HG02938 (cell line): ENCODE measurements around the gene TAF11L10.
"Not testable (repeated sequence)": the region's sequence is repeated elsewhere in the genome, so short reads cannot be mapped to it uniquely, and the experiment has no call there.

Experiments used
- ATAC-seq: cut with Tn5 transposase; IDR thresholded peaks from one replicate; pipeline ENCODE4 v1.9.1; 2021; ENCODE audit warnings: mild to moderate bottlenecking, moderate library complexity; ENCODE audit not compliant: unreplicated experiment

TAF11L10 gene

DNA sequence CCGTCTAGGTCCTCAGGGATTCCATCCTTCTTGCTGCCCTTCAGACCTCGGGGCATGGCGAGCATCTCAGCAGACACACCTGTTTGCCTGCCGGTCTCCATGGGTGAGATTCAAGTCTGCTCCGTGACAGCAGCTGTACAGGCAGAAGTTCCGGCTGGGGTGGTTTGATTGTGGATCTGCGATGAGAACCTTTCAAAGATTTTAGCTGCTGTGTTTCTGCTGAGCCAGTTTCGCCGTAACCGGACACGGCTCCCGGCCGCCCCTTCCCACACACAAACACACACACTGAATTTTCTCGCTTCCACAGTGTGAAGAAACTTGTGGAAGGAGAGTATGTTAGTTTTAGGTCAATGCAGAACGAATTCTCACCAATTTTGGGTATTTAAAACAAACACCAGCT is at the start of gene TAF11L10:
TSS of gene TAF11L10 (minus strand) at position 101 of the 400 bp plus-strand sequence.
- not testable (repeated sequence) for ATAC-seq

- no peak for ATAC-seq
Observed at GRCh38 chr5:17634160-17634559, 36.5 kb upstream of the TAF11L10 start, which contains the start of gene TAF11L14. TAF11L14 (plus strand) TSS chr5:17634460.

- not testable (repeated sequence) for ATAC-seq
Observed at GRCh38 chr5:17631788-17632187, 34.2 kb upstream of the TAF11L10 start, which contains the start of gene TAF11L13. TAF11L13 (plus strand) TSS chr5:17632088.

DNA sequence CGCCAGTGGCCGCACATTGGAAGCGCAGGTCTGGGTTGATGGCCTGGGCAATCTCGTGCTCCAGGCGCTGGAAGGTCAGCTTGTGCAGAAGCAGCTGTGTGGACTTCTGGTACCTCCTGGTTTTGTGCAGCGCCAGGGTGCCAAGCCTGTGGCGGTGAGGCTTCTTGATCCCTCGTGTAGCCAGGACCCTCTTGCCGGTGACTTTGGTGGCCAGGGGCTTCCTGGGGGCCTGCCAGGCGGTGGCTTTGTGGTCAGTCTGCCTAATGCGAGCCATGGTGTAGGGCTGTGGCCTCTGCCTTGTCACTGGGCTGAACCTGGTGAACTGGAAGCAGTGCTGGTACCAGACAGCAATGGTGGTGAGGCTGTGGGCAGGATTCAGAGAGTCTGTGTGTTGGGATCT is 28.1 kb upstream of the TAF11L10 start:
- no peak for ATAC-seq

- ATAC-seq: no peak
Observed at GRCh38 chr5:17620627-17621026, 23.0 kb upstream of the TAF11L10 start.

GRCh38 chr5:17619354-17619753 is 21.7 kb upstream of the TAF11L10 start:
- ATAC-seq: no peak

DNA sequence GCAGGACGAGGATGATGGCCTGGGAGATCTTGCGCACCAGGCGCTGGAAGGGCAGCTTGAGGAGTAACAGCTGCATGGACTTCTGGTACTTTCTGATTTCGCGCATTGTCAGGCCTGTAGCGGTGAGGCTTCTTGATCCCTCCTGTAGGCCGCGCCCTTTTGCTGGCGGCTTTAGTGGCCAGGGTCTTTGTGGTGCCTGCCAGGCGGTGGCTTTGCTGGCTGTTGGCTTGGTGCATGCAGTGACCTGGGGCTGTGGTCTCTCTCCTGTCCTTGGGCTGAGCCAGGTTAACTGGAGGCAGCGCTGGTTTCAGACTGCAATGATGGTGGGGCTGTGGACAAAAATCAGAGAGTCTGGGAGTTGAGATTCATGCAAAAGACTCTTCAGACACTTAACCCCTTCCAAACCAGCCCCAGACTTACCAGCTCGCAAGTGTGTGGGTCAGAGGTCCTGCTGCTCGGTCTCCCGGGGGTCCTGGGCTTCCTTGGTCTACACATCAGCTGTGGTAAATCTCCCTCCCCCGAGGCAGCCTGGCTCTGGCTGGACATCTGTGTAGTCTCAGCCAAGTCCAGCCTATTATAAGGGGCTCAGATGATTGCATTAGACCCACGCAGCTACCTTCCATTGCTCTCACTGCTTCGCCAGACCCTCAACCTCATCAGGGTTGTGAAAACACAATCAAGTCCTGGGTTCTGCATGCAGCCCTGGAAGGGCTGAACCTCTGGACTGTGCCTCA is 17.4 kb upstream of the TAF11L10 start:
- ATAC-seq: no peak

DNA sequence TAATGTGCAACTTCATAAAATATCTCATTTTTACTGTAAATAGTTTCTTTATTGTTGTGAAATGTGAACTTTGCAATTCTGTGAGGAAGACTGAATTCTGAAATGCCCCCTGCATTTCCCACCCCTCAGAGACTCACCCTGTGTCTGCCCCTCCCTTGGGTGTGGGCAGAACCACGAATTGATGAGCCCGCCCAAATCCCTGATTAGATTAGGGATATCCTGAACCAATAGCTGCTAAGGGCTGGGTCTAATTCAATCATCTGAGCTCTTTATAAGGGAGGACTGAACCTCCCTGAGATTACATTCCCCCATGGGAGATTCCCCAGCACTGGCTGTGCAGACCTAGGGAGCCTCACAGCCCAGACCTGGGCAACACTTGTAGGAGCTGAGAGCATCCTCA is 12.5 kb upstream of the TAF11L10 start, which contains the start of gene TAF11L12:
TSS of gene TAF11L12 (plus strand) at position 301 of the 400 bp plus-strand sequence.
- ATAC-seq: not testable (repeated sequence)

DNA sequence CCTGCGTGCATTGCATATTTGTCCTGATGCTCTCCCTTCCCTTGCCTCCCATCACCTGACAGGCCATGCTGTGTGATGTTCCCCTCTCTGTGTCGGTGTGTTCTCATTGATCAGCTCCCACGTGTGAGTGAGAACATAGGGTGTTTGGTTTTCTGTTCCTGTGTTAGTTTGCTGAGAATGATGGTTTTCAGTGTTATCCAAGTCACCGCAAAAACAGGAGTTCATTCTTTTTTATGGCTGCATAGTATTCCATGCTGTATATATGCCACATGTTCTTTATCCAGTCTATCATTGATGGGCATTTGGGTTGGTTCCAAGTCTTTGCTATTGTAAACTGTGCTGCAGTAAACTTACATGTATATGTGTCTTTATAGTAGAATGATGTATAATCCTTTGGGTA is 9.8 kb upstream of the TAF11L10 start:
- not testable (repeated sequence) for ATAC-seq

DNA sequence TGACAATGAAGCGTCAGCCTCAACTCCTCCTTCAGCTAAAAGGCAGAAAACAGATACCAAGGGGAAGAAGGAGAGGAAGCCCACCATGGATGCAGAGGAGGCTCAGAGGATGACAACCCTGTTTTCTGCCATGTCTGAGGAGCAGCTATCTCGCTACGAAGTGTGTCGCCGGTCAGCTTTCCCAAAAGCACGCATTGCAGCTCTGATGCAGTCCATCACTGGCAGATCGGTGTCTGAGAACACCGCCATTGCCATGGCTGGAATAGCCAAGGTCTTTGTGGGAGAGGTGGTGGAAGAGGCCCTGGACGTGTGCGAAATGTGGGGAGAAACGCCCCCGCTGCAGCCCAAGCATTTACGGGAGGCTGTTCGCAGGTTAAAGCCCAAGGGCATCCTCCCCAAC is 7.3 kb upstream of the TAF11L10 start:
- ATAC-seq: no peak

- not testable (repeated sequence) for ATAC-seq
Observed at GRCh38 chr5:17603880-17604279, 6.3 kb upstream of the TAF11L10 start, which contains the start of gene TAF11L11. TAF11L11 (plus strand) TSS chr5:17604183.

- ATAC-seq: not testable (repeated sequence)
Observed at GRCh38 chr5:17594255-17594654, 3.4 kb downstream of the TAF11L10 start, which contains the start of gene TAF11L9. TAF11L9 (minus strand) TSS chr5:17594394.

DNA sequence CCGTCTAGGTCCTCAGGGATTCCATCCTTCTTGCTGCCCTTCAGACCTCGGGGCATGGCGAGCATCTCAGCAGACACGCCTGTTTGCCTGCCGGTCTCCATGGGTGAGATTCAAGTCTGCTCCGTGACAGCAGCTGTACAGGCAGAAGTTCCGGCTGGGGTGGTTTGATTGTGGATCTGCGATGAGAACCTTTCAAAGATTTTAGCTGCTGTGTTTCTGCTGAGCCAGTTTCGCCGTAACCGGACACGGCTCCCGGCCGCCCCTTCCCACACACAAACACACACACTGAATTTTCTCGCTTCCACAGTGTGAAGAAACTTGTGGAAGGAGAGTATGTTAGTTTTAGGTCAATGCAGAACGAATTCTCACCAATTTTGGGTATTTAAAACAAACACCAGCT is 6.8 kb downstream of the TAF11L10 start, which contains the start of gene TAF11L8:
TSS of gene TAF11L8 (minus strand) at position 101 of the 400 bp plus-strand sequence.
- ATAC-seq: not testable (repeated sequence)

DNA sequence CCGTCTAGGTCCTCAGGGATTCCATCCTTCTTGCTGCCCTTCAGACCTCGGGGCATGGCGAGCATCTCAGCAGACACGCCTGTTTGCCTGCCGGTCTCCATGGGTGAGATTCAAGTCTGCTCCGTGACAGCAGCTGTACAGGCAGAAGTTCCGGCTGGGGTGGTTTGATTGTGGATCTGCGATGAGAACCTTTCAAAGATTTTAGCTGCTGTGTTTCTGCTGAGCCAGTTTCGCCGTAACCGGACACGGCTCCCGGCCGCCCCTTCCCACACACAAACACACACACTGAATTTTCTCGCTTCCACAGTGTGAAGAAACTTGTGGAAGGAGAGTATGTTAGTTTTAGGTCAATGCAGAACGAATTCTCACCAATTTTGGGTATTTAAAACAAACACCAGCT is 12.0 kb downstream of the TAF11L10 start, which contains the start of gene TAF11L7:
TSS of gene TAF11L7 (minus strand) at position 101 of the 400 bp plus-strand sequence.
- ATAC-seq: not testable (repeated sequence)
